ENCODE data around the gene ETV7. TPM values are rescaled to one million over a fixed set of nuclear protein-coding genes. Genes with fewer than 3 reads are reported as not detected.
"Not testable (repeated sequence)": the region's sequence is repeated elsewhere in the genome, so short reads cannot be mapped to it uniquely, and the experiment has no call there.

The ETV7 gene
- total and polyA plus RNA-seq, 4 donors: 0.29 to 0.61 (median 0.40) TPM; not detected in 1

GRCh38 chr6:36347621-36348020 lies 39.8 kb downstream of the ETV7 start:
- Histone ChIP-seq H3K9me3 (ENCODE audit: control insufficient read depth, insufficient read depth, low read length) (no peaks in the 10 kb centered on the region), H3K36me3 (ENCODE audit: control insufficient read depth, insufficient read depth, low read length) (no peaks in the 10 kb centered on the region), H3K4me3 (ENCODE audit: low read depth, low read length) (no peak overlapping the region), H3K4me1 (ENCODE audit: control insufficient read depth, insufficient read depth, low read length) (peaks cover 11% of the 10 kb centered on the region), H3K27me3 (ENCODE audit: control insufficient read depth, insufficient read depth, low read length) (no peaks in the 10 kb centered on the region), H3K27ac (ENCODE audit: low read depth, low read length) (no peak overlapping the region)
- DNase-seq (ENCODE audit: low read depth in 4 of 6, low spot score in 6 of 6): no peak
- WGBS (ENCODE audit: insufficient coverage): 88% methylated on average over 1 of the region's 4 CpGs

DNA sequence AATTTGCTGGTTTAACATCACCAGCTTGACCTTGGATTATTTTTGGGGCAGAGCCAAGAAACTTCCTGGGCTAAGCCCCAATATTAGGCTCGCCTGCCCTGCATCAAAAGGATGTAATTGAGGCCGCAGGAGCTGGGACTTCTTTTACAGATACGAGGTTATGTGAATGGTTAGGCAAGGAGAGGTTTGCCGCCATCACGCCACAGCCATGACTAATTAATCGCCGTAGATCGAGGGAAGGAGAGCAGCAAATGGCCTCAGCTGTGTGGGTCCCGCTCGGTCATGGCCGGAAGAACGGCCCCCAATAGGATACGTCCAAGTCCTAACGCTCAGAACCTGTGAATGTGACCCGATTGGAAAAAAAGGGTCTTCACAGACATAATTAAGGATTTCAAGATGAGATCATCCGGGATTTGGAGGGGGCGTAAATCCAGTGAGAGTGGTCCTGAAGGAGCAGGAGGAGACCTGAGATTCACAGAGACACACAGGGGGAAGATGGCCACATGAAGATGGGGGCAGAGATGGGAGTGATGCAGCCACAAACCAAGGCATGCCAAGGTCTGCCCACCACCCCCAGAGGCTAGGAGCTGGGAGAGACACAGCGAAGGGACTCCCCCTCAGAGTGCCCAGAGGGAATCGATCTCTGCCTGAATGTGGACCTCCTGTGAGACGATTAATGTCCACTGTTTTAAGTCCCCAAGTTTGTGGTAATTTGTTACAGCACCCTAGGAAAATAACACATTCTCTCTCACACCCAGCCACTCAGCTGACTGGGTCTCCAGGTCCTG lies 40.8 kb downstream of the ETV7 start:
- Histone ChIP-seq H3K27me3 (ENCODE audit: control insufficient read depth, insufficient read depth, low read length) (no peaks in the 10 kb centered on the region), H3K4me1 (ENCODE audit: control insufficient read depth, insufficient read depth, low read length) (peaks cover 11% of the 10 kb centered on the region), H3K4me3 (ENCODE audit: low read depth, low read length) (no peak overlapping the region), H3K36me3 (ENCODE audit: control insufficient read depth, insufficient read depth, low read length) (no peaks in the 10 kb centered on the region), H3K27ac (ENCODE audit: low read depth, low read length) (no peak overlapping the region), H3K9me3 (ENCODE audit: control insufficient read depth, insufficient read depth, low read length) (no peaks in the 10 kb centered on the region)
- 70% methylated on average over 19 of the region's 20 CpGs for WGBS (ENCODE audit: insufficient coverage)
- DNase-seq (ENCODE audit: low read depth in 4 of 6, low spot score in 6 of 6): no peak

DNA sequence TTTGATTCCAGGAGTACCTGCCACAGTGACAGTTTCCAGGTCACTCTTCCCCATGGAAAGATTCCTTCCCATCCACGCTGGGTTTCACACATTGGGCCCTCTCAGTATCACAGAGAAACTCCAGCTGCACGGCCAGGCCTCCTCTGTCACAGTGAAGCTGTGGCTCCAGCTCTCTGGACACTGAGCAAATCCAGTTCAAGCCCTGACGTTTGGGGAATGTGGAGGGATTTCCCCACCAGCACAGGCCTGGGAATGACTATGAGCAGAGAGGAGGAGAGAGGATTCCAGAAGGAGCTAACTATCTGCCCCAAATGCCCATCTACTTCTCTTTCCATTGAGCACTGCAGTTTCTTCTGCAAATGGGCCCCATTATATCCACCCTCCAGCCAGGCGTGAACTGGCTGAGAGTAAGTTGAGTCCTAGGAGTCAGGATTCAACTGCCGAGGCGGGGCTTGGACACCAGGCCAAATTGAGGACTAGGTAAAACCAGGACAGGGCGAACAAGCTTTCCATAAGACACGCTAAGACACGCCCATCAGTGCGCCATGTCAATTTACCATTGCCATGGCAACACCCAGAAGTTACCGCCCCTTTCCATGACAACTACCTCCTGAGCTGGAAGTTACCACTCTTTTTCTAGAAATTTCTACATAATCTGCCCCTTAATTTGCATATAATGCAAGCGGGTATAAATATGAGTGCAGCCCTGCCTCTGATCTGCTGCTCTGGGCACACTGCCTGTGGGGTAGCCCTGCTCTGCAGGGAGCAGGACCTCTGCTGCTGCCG lies 41.6 kb downstream of the ETV7 start:
- Histone ChIP-seq H3K9me3 (ENCODE audit: control insufficient read depth, insufficient read depth, low read length) (no peaks in the 10 kb centered on the region), H3K27ac (ENCODE audit: low read depth, low read length) (no peak overlapping the region), H3K4me1 (ENCODE audit: control insufficient read depth, insufficient read depth, low read length) (peaks cover 13% of the 10 kb centered on the region), H3K36me3 (ENCODE audit: control insufficient read depth, insufficient read depth, low read length) (no peaks in the 10 kb centered on the region), H3K27me3 (ENCODE audit: control insufficient read depth, insufficient read depth, low read length) (no peaks in the 10 kb centered on the region), H3K4me3 (ENCODE audit: low read depth, low read length) (no peak overlapping the region)
- 89% methylated on average over 10 of the region's 13 CpGs for WGBS (ENCODE audit: insufficient coverage)
- DNase-seq (ENCODE audit: low read depth in 4 of 6, low spot score in 6 of 6): no peak

DNA sequence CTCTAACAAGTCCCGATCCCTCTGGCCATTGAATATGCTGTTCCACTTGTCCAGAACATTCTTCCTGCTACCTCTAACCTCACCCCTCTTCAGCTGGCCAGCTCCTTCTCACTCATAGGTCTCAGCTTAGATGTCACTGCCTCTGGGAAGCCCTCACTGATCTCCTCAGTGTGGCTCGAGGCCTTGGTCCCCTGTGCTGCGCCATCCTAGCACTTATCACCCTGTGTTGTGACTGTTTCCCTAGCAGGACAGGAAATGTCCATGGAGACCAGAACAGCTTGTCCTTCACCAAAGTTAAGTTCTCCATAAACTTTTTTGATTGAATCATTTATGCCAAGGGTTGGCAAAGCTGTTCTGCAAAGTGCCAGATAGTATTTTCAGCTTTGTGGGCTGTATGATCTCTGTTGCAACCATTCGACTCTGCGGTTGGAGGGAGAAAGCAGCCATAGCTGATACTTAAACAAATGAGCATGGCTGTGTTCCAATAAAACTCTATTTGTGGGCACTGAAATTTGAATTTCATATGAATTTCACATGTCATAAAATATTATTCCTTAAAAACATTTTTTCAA lies 44.3 kb downstream of the ETV7 start:
- H3K27ac ChIP-seq (ENCODE audit: low read depth, low read length): no peak overlapping the region
- H3K36me3 ChIP-seq (ENCODE audit: control insufficient read depth, insufficient read depth, low read length): no peaks in the 10 kb centered on the region
- 63% methylated on average over 4 of the region's 5 CpGs for WGBS (ENCODE audit: insufficient coverage)
- H3K27me3 ChIP-seq (ENCODE audit: control insufficient read depth, insufficient read depth, low read length): no peaks in the 10 kb centered on the region
- DNase-seq (ENCODE audit: low read depth in 4 of 6, low spot score in 6 of 6): peak in 1 of 6 donors; percentile 55
- peaks cover 17% of the 10 kb centered on the region for H3K4me1 ChIP-seq (ENCODE audit: control insufficient read depth, insufficient read depth, low read length)
- H3K9me3 ChIP-seq (ENCODE audit: control insufficient read depth, insufficient read depth, low read length): no peaks in the 10 kb centered on the region
- H3K4me3 ChIP-seq (ENCODE audit: low read depth, low read length): no peak overlapping the region

GRCh38 chr6:36340618-36341454 lies 46.6 kb downstream of the ETV7 start:
- Histone ChIP-seq H3K27ac (ENCODE audit: low read depth, low read length) (no peak overlapping the region), H3K4me1 (ENCODE audit: control insufficient read depth, insufficient read depth, low read length) (peaks cover 13% of the 10 kb centered on the region), H3K4me3 (ENCODE audit: low read depth, low read length) (no peak overlapping the region), H3K9me3 (ENCODE audit: control insufficient read depth, insufficient read depth, low read length) (no peaks in the 10 kb centered on the region), H3K27me3 (ENCODE audit: control insufficient read depth, insufficient read depth, low read length) (no peaks in the 10 kb centered on the region), H3K36me3 (ENCODE audit: control insufficient read depth, insufficient read depth, low read length) (no peaks in the 10 kb centered on the region)
- DNase-seq (ENCODE audit: low read depth in 4 of 6, low spot score in 6 of 6): peak in 2 of 6 donors; percentile 73 to 86
- WGBS (ENCODE audit: insufficient coverage): 26% methylated on average over 31 of the region's 36 CpGs

DNA sequence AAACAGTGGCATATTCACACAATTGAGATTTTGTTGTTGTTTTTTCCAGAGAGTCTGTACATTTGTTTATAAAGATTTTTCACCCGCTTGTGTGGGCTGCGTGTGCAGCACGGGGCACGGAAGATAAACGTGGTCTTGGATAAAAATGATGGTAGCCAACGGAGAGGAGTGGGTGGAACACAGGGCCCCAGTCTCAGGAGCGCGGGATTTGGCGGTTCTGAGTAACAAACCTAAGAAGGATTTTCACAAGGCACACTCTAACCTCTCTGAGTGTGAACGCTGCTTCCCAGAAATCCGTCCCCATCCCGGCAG lies 47.2 kb downstream of the ETV7 start:
- H3K27me3 ChIP-seq (ENCODE audit: control insufficient read depth, insufficient read depth, low read length): no peaks in the 10 kb centered on the region
- no peaks in the 10 kb centered on the region for H3K36me3 ChIP-seq (ENCODE audit: control insufficient read depth, insufficient read depth, low read length)
- no peak for DNase-seq (ENCODE audit: low read depth in 4 of 6, low spot score in 6 of 6)
- H3K27ac ChIP-seq (ENCODE audit: low read depth, low read length): no peak overlapping the region
- H3K4me3 ChIP-seq (ENCODE audit: low read depth, low read length): no peak overlapping the region
- WGBS (ENCODE audit: insufficient coverage): 52% methylated on average over 11 of the region's 12 CpGs
- H3K9me3 ChIP-seq (ENCODE audit: control insufficient read depth, insufficient read depth, low read length): no peaks in the 10 kb centered on the region
- H3K4me1 ChIP-seq (ENCODE audit: control insufficient read depth, insufficient read depth, low read length): peaks cover 13% of the 10 kb centered on the region

- H3K4me3 ChIP-seq (ENCODE audit: low read depth, low read length): no peak overlapping the region
- no peaks in the 10 kb centered on the region for H3K27me3 ChIP-seq (ENCODE audit: control insufficient read depth, insufficient read depth, low read length)
- no peaks in the 10 kb centered on the region for H3K36me3 ChIP-seq (ENCODE audit: control insufficient read depth, insufficient read depth, low read length)
- DNase-seq (ENCODE audit: low read depth in 4 of 6, low spot score in 6 of 6): no peak
- H3K4me1 ChIP-seq (ENCODE audit: control insufficient read depth, insufficient read depth, low read length): peaks cover 19% of the 10 kb centered on the region
- no peaks in the 10 kb centered on the region for H3K9me3 ChIP-seq (ENCODE audit: control insufficient read depth, insufficient read depth, low read length)
- WGBS (ENCODE audit: insufficient coverage): 77% methylated on average over 9 of the region's 12 CpGs
- H3K27ac ChIP-seq (ENCODE audit: low read depth, low read length): no peak overlapping the region
Measured at GRCh38 chr6:36339146-36339545, 48.3 kb downstream of the ETV7 start.

GRCh38 chr6:36338223-36338622 lies 49.2 kb downstream of the ETV7 start:
- not testable (repeated sequence) for H3K27me3 ChIP-seq (ENCODE audit: control insufficient read depth, insufficient read depth, low read length); DNase-seq (ENCODE audit: low read depth in 4 of 6, low spot score in 6 of 6)
- WGBS (ENCODE audit: insufficient coverage): 63% methylated on average over 1 of the region's 1 CpG

GRCh38 chr6:36337814-36338213 lies 49.7 kb downstream of the ETV7 start:
- H3K4me1 ChIP-seq (ENCODE audit: control insufficient read depth, insufficient read depth, low read length): peaks cover 28% of the 10 kb centered on the region
- DNase-seq (ENCODE audit: low read depth in 4 of 6, low spot score in 6 of 6): no peak
- H3K9me3 ChIP-seq (ENCODE audit: control insufficient read depth, insufficient read depth, low read length): no peaks in the 10 kb centered on the region
- H3K27ac ChIP-seq (ENCODE audit: low read depth, low read length): no peak overlapping the region
- H3K4me3 ChIP-seq (ENCODE audit: low read depth, low read length): no peak overlapping the region
- no peaks in the 10 kb centered on the region for H3K27me3 ChIP-seq (ENCODE audit: control insufficient read depth, insufficient read depth, low read length)
- no peaks in the 10 kb centered on the region for H3K36me3 ChIP-seq (ENCODE audit: control insufficient read depth, insufficient read depth, low read length)
- WGBS (ENCODE audit: insufficient coverage): no CpG with 5 or more reads among the region's 1 CpG

More at GRCh38 chr6:36338223-36338622, 49.2 kb downstream of the ETV7 start:
- not testable (repeated sequence) for H3K4me3 ChIP-seq (ENCODE audit: low read depth, low read length); H3K27ac ChIP-seq (ENCODE audit: low read depth, low read length); H3K9me3 ChIP-seq (ENCODE audit: control insufficient read depth, insufficient read depth, low read length); H3K36me3 ChIP-seq (ENCODE audit: control insufficient read depth, insufficient read depth, low read length)
- peaks cover 24% of the 10 kb centered on the region for H3K4me1 ChIP-seq (ENCODE audit: control insufficient read depth, insufficient read depth, low read length)
